Kidney epithelial cell (primary cell): Measurements from ENCODE around the gene FOLR1. TPM values are rescaled to one million over a fixed set of nuclear protein-coding genes. Genes with fewer than 3 reads are reported as not detected.
"Not testable (repeated sequence)": the region's sequence is repeated elsewhere in the genome, so short reads cannot be mapped to it uniquely, and the experiment has no call there.

Source experiments
- DNase-seq: peaks from one replicate; pipeline ENCODE4 v3.0.0-alpha.2; 2010; ENCODE audit warnings: low read depth
- H3K27me3 ChIP-seq: 2 replicates; pipeline ENCODE4 v1.6.0; 2011; ENCODE audit warnings: low read length; ENCODE audit not compliant: control insufficient read depth, insufficient read depth
- H3K36me3 ChIP-seq: 2 replicates; pipeline ENCODE4 v1.5.1; 2011; ENCODE audit warnings: low read length; ENCODE audit not compliant: control insufficient read depth, insufficient read depth
- H3K4me3 ChIP-seq: 2 replicates; pipeline ENCODE4 v1.5.1; 2011; ENCODE audit warnings: low read depth, mild to moderate bottlenecking, control low read depth, low read length
- CTCF ChIP-seq: IDR thresholded peaks from 2 replicates; pipeline ENCODE4 v1.5.1; 2011; ENCODE audit warnings: mild to moderate bottlenecking, moderate library complexity, low read length, control low read depth, inconsistent platforms; ENCODE audit not compliant: insufficient read depth, poor library complexity, severe bottlenecking
- total RNA-seq: library from RNA; depleted of rRNA; stranded (reverse); fragments of >200 nt; gene quantifications from 2 replicates; pipeline ENCODE4 v1.2.3, GENCODE V29; 2015

FOLR1 gene
- total RNA-seq, 1 donor from 2014 or later: 1.7 TPM

- DNase-seq: no peak
These were observed 18.6 kb upstream of the FOLR1 start for GRCh38 chr11:72173291-72173690.

GRCh38 chr11:72174302-72175070 is 17.5 kb upstream of the FOLR1 start:
- no peak for TF ChIP-seq CTCF
- H3K36me3 ChIP-seq: no peaks in the 10 kb centered on the region
- H3K4me3 ChIP-seq: no peak overlapping the region
- H3K27me3 ChIP-seq: no peaks in the 10 kb centered on the region
- DNase-seq: no peak

More at GRCh38 chr11:72173291-72173690, 18.6 kb upstream of the FOLR1 start:
- TF ChIP-seq CTCF: no peak
- Histone ChIP-seq H3K36me3 (no peaks in the 10 kb centered on the region), H3K4me3 (no peak overlapping the region), H3K27me3 (no peaks in the 10 kb centered on the region)

GRCh38 chr11:72177656-72178055 is 14.3 kb upstream of the FOLR1 start:
- TF ChIP-seq CTCF: no peak
- no peaks in the 10 kb centered on the region for H3K27me3 ChIP-seq
- H3K4me3 ChIP-seq: no peak overlapping the region
- H3K36me3 ChIP-seq: no peaks in the 10 kb centered on the region
- DNase-seq: no peak

GRCh38 chr11:72179049-72179803 is 12.7 kb upstream of the FOLR1 start:
- no peak for DNase-seq
- no peak for TF ChIP-seq CTCF
- Histone ChIP-seq H3K4me3 (no peak overlapping the region), H3K36me3 (no peaks in the 10 kb centered on the region), H3K27me3 (no peaks in the 10 kb centered on the region)

- no peak for DNase-seq
- no peaks in the 10 kb centered on the region for H3K27me3 ChIP-seq
- H3K36me3 ChIP-seq: no peaks in the 10 kb centered on the region
- no peak overlapping the region for H3K4me3 ChIP-seq
- no peak for TF ChIP-seq CTCF
These were observed 12.0 kb upstream of the FOLR1 start for GRCh38 chr11:72179804-72180396.

GRCh38 chr11:72180892-72181552 is 10.9 kb upstream of the FOLR1 start:
- H3K4me3 ChIP-seq, H3K36me3 ChIP-seq, DNase-seq, H3K27me3 ChIP-seq: not testable (repeated sequence)
